Keratinocyte (primary cell): ENCODE data around the gene TRPV5.

Experiments
- EZH2 ChIP-seq: IDR thresholded peaks from one replicate; pipeline ENCODE4 v1.6.1; 2012; ENCODE audit warnings: inconsistent platforms, mild to moderate bottlenecking, low read length, moderate library complexity
- TF ChIP-seq, protein P1 (sequence below), 3 experiments: IDR thresholded peaks in 1 of 3; conservative IDR thresholded peaks in 1 of 3; optimal IDR thresholded peaks in 1 of 3; 2 replicates in 2 of 3; 3 replicates in 1 of 3; pipeline versions ENCODE3 to v1.5.1; 2011; ENCODE audit warnings: low read length in 3 of 3, mild to moderate bottlenecking in 3 of 3, moderate library complexity in 2 of 3, control low read depth in 1 of 3, inconsistent platforms in 1 of 3; ENCODE audit not compliant: insufficient read depth in 2 of 3; ENCODE audit errors: extremely low read depth in 1 of 3

DNA sequence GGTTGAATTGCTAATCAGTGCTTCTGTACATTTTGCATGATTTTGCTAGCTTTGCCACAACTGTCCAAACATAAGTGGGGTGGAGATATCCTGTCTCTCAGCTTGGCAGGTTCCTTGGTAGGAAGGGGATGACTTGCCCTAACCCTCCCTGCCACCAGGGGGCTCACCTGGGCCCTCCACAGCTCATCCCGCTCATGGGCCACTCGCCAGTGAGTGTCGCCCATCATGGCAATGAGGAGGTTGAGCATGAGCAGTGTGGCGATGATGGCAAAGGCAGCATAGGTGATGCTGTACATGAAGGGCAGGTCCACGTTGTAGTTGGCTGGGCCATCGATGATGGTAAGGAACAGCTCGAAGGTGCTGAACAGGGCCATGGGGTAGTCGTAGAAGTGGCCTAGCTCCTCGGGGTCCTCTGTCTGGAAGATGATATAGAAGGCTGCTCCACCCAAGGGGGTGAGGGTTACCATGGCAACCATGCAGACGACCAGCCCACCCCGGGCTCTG, 60.2 kb downstream of the TRPV5 start:
- TF ChIP-seq, protein P1, sequence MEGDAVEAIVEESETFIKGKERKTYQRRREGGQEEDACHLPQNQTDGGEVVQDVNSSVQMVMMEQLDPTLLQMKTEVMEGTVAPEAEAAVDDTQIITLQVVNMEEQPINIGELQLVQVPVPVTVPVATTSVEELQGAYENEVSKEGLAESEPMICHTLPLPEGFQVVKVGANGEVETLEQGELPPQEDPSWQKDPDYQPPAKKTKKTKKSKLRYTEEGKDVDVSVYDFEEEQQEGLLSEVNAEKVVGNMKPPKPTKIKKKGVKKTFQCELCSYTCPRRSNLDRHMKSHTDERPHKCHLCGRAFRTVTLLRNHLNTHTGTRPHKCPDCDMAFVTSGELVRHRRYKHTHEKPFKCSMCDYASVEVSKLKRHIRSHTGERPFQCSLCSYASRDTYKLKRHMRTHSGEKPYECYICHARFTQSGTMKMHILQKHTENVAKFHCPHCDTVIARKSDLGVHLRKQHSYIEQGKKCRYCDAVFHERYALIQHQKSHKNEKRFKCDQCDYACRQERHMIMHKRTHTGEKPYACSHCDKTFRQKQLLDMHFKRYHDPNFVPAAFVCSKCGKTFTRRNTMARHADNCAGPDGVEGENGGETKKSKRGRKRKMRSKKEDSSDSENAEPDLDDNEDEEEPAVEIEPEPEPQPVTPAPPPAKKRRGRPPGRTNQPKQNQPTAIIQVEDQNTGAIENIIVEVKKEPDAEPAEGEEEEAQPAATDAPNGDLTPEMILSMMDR (optimal IDR thresholded peaks at IDR 0.05 in 1 of 3, IDR thresholded peaks at IDR 0.05 in 1 of 3, conservative IDR thresholded peaks at IDR 0.05 in 1 of 3; ENCODE audit: extremely low read depth in 1 of 3, insufficient read depth in 2 of 3, low read length in 3 of 3): peak; percentile 73 to 84 (median 80)
- no peak for TF ChIP-seq EZH2
